DMS 273 treated with DMSO at 0.1 percent for 48 hours (cell line): Measurements from ENCODE around the gene SLC35A2.
A peak's percentile ranks its signal among the peaks of the same experiment; 100 is the strongest.

Experiments
- DNase-seq: peaks from one replicate; lab custom pipeline; 2025; lab: John Stamatoyannopoulos, UW

The SLC35A2 gene

DNA sequence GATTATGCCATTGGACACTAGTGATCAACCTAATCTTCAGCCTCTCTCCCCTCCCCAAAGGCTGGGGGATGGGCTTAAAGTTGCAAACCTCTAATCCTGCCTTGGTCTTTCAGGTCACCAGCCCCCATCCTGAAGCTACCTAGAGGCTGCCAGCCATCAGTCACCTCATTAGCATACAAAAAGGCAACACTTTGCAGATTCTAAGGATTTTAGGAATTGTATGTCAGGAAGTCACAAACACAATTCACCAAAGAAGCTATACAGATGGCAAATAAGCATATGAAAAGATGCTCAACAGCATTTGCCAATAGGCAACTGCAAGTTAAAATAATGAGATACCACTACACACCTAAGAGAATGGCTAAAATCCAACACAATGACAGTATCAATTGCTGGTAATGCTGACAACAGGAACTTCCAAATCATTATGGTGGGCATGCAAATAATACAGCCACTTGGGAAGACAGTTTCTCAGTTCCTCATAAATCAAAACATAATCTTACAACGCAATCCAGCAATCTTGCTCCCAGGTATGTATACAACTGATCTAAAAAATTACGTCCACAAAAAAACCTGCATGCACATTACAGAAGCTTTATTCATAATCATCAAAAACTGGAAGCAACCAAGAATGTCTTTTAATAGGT, 16.4 kb upstream of the SLC35A2 start:
- DNase-seq, result no peak

DNA sequence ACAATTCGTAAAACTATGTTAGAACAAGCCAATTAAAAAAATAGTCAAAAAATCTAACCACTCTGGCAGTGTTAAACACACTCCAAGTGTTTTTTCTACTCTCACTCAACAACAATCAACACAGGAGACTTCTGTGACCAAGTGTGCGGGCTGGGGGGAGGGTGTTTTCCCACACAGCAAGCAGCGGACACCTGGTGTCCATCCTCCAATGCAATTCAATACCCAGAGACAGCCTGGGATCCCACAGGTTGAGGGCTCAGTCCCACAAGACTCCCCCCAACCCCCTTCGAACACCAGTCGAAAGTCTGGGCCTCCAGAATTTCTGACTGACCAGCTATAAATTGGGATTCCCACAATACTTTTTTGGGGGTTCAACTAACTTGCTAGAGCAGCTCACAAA, 15.7 kb upstream of the SLC35A2 start:
- no peak for DNase-seq

DNA sequence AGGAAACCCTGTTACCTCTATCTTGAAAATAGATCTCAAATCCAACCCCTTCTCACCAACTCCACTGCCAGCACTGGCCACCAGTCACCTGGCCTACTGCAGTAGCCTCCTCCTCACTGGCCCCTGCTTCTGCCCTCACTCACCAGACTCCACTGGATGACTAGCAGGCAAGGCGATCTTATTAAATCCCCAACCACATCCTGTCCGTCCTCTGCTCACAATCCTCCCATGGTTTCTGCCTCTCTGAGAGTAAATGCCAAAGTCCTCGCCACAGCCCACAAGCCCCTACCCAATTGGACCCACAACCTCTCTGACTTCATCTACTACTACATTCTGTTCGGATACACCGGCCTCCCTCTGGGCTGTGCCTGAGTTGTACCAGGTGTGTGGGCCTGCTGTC, 12.8 kb upstream of the SLC35A2 start:
- DNase-seq, result no peak

- no peak for DNase-seq
Observed at GRCh38 chrX:48923771-48924170, 12.3 kb upstream of the SLC35A2 start.

GRCh38 chrX:48920718-48921104, 9.3 kb upstream of the SLC35A2 start:
- DNase-seq, result no peak

DNA sequence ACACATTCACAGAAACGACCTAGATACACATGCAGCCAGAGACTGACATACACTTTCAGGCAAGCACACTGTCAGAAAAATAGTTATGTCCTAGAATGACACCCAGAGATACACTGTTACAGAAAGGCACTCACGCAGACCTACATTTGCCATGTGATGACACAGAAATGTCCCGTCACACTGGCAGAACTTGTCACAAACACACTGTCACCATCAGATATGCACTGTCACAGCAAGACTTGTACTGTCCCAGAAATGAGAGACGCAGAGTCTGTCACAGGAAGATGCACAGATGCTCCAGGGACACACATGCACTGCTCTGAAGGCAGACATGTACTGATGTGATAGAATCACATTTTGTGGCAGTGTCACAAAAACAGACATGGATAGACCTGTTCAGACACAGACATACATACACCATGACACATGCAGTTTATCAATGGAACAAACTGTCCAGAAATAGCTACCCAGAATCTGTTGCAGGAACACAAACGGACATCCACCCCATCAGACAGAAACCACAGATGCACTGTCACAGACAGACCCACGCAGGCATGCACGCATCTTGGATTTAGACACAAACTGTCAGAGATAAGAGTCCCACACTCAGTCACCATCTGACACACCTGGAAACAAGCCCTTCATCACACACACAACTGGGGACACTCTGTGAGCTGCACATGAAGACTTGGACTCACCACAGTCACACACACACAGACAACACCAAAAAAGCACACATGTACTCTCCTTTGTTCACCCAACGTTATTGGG, 8.7 kb upstream of the SLC35A2 start:
- no peak for DNase-seq

GRCh38 chrX:48919360-48919841, 8.0 kb upstream of the SLC35A2 start:
- DNase-seq, result no peak

GRCh38 chrX:48918643-48919340, 7.3 kb upstream of the SLC35A2 start, which contains the start of gene PIM2:
TSS of gene PIM2 (minus strand) at chrX:48919024. CDS start at chrX:48918834, 190 bp downstream.
- peak; percentile 94 for DNase-seq

GRCh38 chrX:48918301-48918642, 6.8 kb upstream of the SLC35A2 start:
- no peak for DNase-seq

- peak; percentile 66 for DNase-seq
Observed at GRCh38 chrX:48917139-48918001, 5.9 kb upstream of the SLC35A2 start.

DNA sequence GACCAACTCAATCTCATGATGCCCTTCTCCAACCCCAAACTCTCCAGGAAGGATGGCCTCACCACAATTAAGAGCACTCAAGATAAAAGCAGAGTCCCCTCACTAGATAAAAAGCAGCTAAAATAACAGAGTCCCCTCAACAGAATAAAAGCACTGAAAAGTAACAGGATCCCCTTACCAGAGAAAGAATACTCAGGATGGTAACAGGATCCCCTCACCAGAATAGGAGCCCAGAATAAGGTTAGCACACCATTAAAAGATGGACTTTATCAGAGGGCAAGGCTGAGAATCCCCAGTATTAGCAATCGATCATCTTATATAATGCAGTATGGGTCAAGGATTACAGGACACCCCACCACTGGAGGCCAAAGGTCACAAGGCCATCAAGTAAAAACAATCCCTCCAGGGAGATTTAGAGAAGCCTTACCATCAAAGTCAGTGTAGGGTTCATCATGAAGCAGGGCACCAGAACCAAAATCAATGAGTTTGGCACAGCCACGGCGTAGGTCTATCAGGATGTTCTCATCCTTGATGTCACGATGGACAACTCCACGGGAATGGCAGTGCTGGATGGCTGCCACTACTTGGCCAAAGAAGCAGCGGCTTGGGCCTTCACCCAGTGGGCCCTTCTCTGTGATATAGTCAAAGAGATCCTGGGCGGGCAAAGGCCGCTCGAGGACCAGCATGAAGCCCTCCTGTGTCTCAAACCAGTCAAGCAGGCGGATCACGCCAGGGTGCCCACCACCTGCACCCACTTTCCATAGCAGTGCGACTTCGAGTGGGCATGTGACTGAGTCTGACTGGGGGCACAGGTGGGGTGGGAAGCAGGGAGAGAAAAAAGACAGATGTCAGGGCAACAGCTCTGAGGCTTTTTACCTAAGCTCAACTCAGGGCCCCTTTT, 3.4 kb upstream of the SLC35A2 start:
- no peak for DNase-seq

GRCh38 chrX:48913605-48914366, 2.3 kb upstream of the SLC35A2 start:
- DNase-seq, result no peak

- DNase-seq, result no peak
Observed at GRCh38 chrX:48910926-48911411, 477 bp downstream of the SLC35A2 start.

GRCh38 chrX:48909703-48910294, 1.6 kb downstream of the SLC35A2 start:
- DNase-seq, result no peak

GRCh38 chrX:48908600-48908999, 2.8 kb downstream of the SLC35A2 start:
- no peak for DNase-seq

DNA sequence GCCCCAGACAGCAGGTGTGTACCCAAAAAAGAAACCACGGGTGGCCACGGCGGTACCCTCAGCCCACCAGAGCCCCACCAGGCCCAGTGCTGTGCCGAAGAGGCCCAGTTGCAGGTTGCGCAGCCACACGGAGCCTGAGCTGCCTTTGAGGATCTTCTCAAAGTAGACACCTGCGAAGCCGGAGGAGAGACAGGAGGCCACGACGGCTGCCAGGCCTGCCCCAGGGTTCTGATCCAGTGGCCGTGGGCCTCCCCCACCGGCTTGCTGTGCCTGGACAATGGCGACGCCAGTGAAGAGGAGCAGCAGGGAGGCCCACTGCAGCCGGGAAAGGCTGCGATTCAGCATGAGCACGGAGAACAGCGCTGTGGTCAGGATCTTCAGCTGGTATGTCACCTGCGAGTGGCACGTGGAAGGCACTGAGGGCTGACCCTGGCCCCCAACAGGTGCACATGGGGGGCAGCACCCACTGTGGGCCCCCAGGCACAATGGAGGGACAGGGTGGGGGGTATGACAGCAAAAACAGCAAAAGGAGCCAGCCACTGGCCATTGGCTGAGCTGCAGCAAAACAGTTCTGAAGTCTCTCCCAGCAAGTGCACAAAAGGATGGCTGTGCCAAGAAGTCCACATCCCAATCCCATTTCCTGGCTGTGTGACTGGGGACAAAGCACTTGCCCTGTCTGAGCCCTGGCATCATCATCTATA, 6.2 kb downstream of the SLC35A2 start:
- DNase-seq, result no peak

GRCh38 chrX:48904626-48905025, 6.8 kb downstream of the SLC35A2 start:
- no peak for DNase-seq

GRCh38 chrX:48904180-48904579, 7.3 kb downstream of the SLC35A2 start:
- DNase-seq, result no peak

DNA sequence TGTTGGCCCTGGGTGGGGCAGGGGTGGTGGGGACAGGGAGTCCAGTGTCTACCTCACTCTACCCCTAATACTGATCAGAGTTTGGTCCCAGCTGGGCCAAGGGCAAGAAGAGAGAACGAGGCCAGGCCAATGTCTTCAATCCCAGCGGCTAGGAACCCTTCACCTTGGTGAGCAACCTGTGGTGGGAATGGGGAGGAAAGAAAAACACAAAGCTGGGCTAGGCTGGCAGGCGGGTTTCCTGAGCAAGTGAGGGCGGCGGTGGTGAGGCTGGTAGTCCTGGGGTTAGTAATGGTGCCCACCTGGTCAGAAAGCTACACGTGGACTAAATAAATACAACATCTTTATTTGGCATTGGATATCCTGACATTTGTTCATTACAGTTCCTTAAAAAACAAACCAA, 8.2 kb downstream of the SLC35A2 start:
- no peak for DNase-seq
